Osteocyte (in vitro differentiated cells): ENCODE data around the gene CDC123. TPM values are rescaled to one million over a fixed set of nuclear protein-coding genes. Genes with fewer than 3 reads are reported as not detected.

ENCODE experiments used
- DNase-seq: peaks from one replicate; pipeline ENCODE4 v3.0.0; 2021; ENCODE audit warnings: mixed read lengths; ENCODE audit not compliant: unreplicated experiment; ENCODE audit errors: extremely low spot score
- H3K27ac Mint-ChIP-seq: one replicate; pipeline ENCODE4 v1.8.0; 2021; ENCODE audit warnings: mild to moderate bottlenecking, mixed read lengths; ENCODE audit not compliant: unreplicated experiment
- H3K27me3 Mint-ChIP-seq: one replicate; pipeline ENCODE4 v1.8.0; 2021; ENCODE audit warnings: mixed read lengths; ENCODE audit not compliant: unreplicated experiment
- H3K36me3 Mint-ChIP-seq: one replicate; pipeline ENCODE4 v1.8.0; 2021; ENCODE audit warnings: mixed read lengths; ENCODE audit not compliant: unreplicated experiment
- H3K4me1 Mint-ChIP-seq: one replicate; pipeline ENCODE4 v1.8.0; 2021; ENCODE audit warnings: mixed read lengths; ENCODE audit not compliant: unreplicated experiment
- H3K4me3 Mint-ChIP-seq: one replicate; pipeline ENCODE4 v1.8.0; 2021; ENCODE audit warnings: mild to moderate bottlenecking, moderate library complexity, mixed read lengths; ENCODE audit not compliant: unreplicated experiment
- H3K9me3 Mint-ChIP-seq: one replicate; pipeline ENCODE4 v1.8.0; 2021; ENCODE audit warnings: mixed read lengths; ENCODE audit not compliant: unreplicated experiment
- total RNA-seq: library from RNA; stranded (reverse); gene quantifications from 2 replicates; pipeline ENCODE4 v1.2.1, GENCODE V29; 2021
- TF ChIP-seq, protein P1 (sequence below): fragments of 200-600 bp; sonication (generic); IDR thresholded peaks from 2 replicates; pipeline ENCODE4 v1.5.0; 2021; ENCODE audit warnings: antibody characterized with exemption, mild to moderate bottlenecking, moderate library complexity

CDC123 gene
- total RNA-seq, 1 donor from 2014 or later: 68.5 TPM

DNA sequence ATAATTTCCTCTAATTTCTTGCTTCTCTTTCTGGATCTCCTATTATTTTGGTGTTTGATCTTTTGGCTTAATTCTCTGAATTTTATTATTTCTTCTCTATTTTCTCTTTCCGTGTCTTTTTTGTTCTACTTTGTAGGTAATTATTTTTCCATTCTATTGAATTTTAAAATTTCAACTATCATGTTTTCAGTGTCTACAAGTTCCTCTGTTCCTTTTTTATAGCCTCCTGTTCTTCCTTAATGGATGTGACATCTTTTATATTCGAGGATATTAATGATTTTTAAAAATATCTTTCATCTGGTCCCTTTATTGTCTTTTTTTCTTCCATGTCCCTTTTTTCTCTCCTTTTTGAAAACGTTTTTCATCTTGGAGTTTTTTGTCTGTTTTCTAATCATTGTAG, 11.1 kb downstream of the CDC123 start:
- DNase-seq: no peak
- peaks cover 45% of the 10 kb centered on the region for H3K36me3 Mint-ChIP-seq
- no peak overlapping the region for H3K4me3 Mint-ChIP-seq
- peaks cover 3% of the 10 kb centered on the region for H3K9me3 Mint-ChIP-seq
- TF ChIP-seq, protein P1, sequence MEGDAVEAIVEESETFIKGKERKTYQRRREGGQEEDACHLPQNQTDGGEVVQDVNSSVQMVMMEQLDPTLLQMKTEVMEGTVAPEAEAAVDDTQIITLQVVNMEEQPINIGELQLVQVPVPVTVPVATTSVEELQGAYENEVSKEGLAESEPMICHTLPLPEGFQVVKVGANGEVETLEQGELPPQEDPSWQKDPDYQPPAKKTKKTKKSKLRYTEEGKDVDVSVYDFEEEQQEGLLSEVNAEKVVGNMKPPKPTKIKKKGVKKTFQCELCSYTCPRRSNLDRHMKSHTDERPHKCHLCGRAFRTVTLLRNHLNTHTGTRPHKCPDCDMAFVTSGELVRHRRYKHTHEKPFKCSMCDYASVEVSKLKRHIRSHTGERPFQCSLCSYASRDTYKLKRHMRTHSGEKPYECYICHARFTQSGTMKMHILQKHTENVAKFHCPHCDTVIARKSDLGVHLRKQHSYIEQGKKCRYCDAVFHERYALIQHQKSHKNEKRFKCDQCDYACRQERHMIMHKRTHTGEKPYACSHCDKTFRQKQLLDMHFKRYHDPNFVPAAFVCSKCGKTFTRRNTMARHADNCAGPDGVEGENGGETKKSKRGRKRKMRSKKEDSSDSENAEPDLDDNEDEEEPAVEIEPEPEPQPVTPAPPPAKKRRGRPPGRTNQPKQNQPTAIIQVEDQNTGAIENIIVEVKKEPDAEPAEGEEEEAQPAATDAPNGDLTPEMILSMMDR: no peak
- no peak overlapping the region for H3K27ac Mint-ChIP-seq
- no peaks in the 10 kb centered on the region for H3K4me1 Mint-ChIP-seq
- no peaks in the 10 kb centered on the region for H3K27me3 Mint-ChIP-seq

DNA sequence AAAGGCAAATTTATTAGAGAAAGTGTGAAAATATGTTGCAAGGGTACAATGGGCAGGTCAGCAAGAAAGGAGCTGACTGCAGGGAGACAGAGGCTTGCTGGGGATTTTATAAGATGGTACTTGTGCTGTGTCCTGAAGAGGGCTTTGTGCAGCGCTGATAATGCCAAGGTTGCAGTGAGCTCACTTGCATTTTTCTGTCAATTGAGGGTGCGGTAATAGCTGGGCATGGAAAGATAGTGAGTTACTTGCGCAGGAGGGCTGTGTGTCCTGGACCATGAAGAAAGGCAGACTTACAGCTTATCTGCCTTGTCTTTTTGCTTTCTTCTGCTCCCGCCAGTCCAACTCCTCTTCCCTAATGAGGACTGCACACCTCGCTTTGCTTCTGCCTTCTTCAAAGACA, 12.5 kb downstream of the CDC123 start:
- TF ChIP-seq, protein P1: no peak
- no peaks in the 10 kb centered on the region for H3K4me1 Mint-ChIP-seq
- H3K27me3 Mint-ChIP-seq: no peaks in the 10 kb centered on the region
- H3K36me3 Mint-ChIP-seq: peaks cover 48% of the 10 kb centered on the region
- H3K9me3 Mint-ChIP-seq: peaks cover 3% of the 10 kb centered on the region
- DNase-seq: no peak
- no peak overlapping the region for H3K27ac Mint-ChIP-seq
- no peak overlapping the region for H3K4me3 Mint-ChIP-seq

DNA sequence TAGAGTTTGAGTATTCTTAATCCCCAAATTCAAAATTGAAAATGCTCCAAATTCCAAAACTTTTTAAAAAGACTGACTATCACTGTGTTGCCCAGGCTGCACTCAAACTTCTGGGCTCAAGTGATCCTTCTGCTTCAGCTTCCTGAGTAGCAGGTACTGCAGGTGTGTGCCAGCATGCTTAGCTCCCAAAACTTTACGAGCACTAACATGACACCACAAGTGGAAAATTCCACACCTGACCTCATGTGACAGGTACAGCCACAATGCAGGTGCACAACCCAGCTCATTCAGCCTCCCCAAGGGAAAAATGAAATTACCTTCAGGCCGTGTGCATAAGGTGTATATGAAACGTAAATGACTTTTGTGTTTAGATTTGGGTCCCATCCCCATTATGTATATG, 16.5 kb downstream of the CDC123 start:
- no peak overlapping the region for H3K4me3 Mint-ChIP-seq
- no peaks in the 10 kb centered on the region for H3K27me3 Mint-ChIP-seq
- TF ChIP-seq, protein P1: no peak
- H3K9me3 Mint-ChIP-seq: no peaks in the 10 kb centered on the region
- H3K27ac Mint-ChIP-seq: no peak overlapping the region
- DNase-seq: no peak
- peaks cover 43% of the 10 kb centered on the region for H3K36me3 Mint-ChIP-seq
- H3K4me1 Mint-ChIP-seq: peaks cover 12% of the 10 kb centered on the region

DNA sequence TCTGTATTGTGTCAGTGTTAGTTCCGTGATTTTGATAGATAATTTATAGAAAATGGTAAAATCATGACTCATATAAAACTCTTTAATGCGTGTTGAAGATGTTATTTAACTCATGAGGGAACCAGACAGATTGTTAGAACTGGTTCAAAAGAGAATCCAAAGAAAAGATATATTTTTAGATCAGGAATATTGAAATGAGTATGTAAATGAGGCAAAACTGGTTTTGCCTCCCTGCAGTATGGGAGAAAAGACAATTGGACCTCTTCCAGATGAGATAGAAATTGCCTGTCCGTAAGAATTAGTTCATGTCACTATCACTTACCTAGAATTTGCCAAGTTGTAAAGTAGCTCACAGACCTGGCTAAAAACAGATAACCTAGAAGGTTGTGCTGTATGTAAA, 17.6 kb downstream of the CDC123 start:
- Mint-ChIP-seq H3K9me3 (no peaks in the 10 kb centered on the region), H3K4me1 (peaks cover 12% of the 10 kb centered on the region), H3K36me3 (peaks cover 40% of the 10 kb centered on the region), H3K4me3 (no peak overlapping the region), H3K27me3 (no peaks in the 10 kb centered on the region), H3K27ac (no peak overlapping the region)
- TF ChIP-seq, protein P1: no peak
- DNase-seq: no peak

DNA sequence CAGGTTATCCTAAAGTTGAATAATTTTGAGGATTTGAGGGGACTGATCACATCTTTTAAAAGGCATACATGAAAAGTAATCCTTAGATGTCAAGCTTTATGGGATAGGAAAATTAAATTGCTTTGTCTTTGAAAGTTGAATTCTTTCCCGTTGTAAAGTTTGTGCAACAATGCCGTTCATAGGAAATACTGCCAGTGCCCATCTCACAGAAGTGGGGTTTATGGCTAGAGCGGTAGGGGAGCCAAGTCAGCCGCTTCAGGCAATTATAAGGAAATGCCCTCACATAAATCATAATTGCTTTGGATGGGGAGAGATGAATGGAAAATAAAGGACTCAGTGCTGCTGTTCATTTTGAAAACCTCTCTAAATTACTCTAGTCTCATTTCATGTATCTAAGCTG, 18.1 kb downstream of the CDC123 start:
- Mint-ChIP-seq H3K27ac (peak overlapping the region; percentile 59), H3K4me1 (peaks cover 12% of the 10 kb centered on the region)

More for the DNA sequence above, 18.1 kb downstream of the CDC123 start:
- H3K9me3 Mint-ChIP-seq: no peaks in the 10 kb centered on the region
- TF ChIP-seq, protein P1: no peak
- no peak for DNase-seq
- no peak overlapping the region for H3K4me3 Mint-ChIP-seq
- H3K36me3 Mint-ChIP-seq: peaks cover 40% of the 10 kb centered on the region
- H3K27me3 Mint-ChIP-seq: no peaks in the 10 kb centered on the region
